GM12873 (cell line): ENCODE results near the gene OLFM2.

Experiments
- CTCF ChIP-seq: IDR thresholded peaks from 2 replicates; pipeline ENCODE4 v1.5.1; 2012; ENCODE audit warnings: low read depth, mild to moderate bottlenecking, moderate library complexity, low read length, control low read depth; ENCODE audit not compliant: insufficient read depth; ENCODE audit errors: missing control alignments

OLFM2 gene

GRCh38 chr19:9901020-9901419, 35.3 kb downstream of the OLFM2 start:
- TF ChIP-seq CTCF, result no peak

GRCh38 chr19:9891609-9892373, 44.5 kb downstream of the OLFM2 start:
- no peak for TF ChIP-seq CTCF

GRCh38 chr19:9885077-9885552, 51.2 kb downstream of the OLFM2 start:
- no peak for TF ChIP-seq CTCF

- TF ChIP-seq CTCF, result no peak
These were observed 52.6 kb downstream of the OLFM2 start for GRCh38 chr19:9883764-9884163.

- TF ChIP-seq CTCF, result no peak
These were observed 53.0 kb downstream of the OLFM2 start for GRCh38 chr19:9883231-9883758.

GRCh38 chr19:9881720-9882119, 54.6 kb downstream of the OLFM2 start:
- TF ChIP-seq CTCF, result no peak

- no peak for TF ChIP-seq CTCF
These were observed 57.7 kb downstream of the OLFM2 start for GRCh38 chr19:9878511-9879196.
